Right forelimb (tissue), 1 donor: ENCODE data around the gene BRI3.
"Not testable (repeated sequence)": the region's sequence is repeated elsewhere in the genome, so short reads cannot be mapped to it uniquely, and the experiment has no call there.

Experiments used
- DNase-seq: peaks from one replicate; pipeline ENCODE4 v3.0.0-alpha.2; 2018

The BRI3 gene

DNA sequence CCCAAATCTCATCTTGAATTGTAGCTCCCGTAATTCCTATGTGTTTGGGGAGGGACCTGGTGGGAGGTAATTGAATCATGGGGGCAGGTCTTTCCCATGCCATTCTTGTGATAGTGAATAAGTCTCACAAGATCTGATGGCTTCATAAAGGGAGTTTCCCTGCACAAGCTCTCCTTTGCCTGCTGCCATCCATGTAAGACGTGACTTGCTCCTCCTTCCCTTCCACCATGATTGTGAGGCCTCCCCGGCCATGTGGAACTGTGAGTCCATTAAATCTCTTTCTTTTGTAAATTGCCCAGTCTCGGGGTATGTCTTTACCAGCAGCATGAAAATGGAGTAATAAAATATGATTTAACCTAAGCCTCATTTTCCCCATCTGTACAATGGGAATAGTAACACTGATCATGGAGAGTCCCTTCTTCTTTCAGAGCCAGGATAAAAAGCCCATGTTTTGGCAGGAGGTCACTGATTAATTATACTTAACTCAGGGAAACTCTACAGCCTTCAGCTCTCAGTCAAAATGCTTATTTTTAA, 34.6 kb downstream of the BRI3 start:
- DNase-seq, result not testable (repeated sequence)

- no peak for DNase-seq
Measured at GRCh38 chr7:98317366-98318040, 36.0 kb downstream of the BRI3 start.

GRCh38 chr7:98319176-98319575, 37.7 kb downstream of the BRI3 start:
- no peak for DNase-seq

DNA sequence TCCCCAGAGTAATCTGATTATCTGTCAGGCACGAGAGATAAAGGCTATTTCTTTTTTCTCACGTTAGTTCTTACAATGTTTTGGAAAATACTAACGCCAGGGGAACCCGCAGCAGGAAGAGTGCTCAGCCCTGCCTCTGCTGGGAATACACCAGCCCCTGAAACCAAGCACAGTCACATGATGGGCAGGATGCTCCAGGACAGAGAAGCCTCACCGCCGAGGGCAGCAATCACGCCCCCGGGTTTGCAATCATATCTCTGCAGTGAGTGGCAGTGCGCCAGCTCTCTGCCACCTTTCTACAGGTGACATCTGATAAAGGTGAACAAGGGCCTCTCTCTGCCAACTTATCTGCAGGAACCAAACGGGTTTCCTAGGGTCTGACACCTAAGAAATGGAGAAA, 39.8 kb downstream of the BRI3 start:
- no peak for DNase-seq

GRCh38 chr7:98322331-98323270, 41.1 kb downstream of the BRI3 start:
- DNase-seq, result no peak

DNA sequence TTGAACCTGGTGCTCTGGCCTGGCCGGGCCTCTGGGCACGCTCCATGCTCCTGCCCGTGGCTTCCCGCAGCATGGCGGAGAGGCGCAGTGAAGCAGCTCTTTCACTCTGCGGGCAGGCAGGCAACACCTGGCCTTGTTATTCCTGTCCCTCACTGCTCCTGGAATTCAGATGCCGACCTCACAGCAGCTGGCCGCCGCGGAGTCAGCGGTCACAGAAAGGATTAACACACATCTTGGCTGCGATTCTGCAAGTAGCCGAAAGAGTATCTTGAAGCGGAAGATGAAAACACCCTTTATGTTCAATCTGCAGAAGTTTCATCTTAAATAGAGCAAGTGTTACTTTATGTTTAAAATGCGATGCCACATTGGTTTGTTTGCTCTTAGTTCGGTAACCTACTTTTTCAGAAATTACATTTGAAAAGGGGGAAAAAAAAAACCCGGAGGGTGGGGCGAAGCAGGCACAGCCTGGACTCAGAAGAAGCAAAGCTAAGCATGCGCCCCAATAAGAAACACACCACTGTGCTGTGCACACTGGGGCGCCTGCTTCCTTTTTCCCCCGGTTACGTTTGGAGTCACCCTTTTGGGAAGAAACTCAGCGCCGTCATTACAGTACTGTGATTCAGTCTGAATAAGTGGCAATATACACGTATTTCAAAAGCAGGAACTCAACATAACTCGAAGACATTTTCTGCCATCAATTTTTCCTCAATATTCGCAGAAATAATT, 42.3 kb downstream of the BRI3 start:
- DNase-seq, result peak; percentile 56

DNA sequence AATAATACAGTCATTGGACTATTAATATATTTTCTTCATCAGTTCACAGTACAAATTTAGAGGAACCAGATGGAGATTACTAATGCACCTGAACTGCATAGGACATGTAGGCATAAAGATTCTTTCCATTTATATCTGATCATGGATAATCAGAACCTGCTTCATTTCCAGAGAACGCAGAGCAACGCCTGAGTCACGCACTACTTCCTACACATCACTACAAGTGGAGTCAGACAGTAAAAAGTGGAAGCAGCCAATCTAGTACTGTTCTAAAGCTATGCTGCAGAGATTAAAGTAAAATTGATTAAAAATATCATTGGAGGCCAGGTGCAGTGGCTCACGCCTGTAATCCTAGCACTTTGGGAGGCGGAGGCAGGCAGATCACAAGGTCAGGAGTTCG, 43.3 kb downstream of the BRI3 start:
- no peak for DNase-seq

- no peak for DNase-seq
Measured at GRCh38 chr7:98329100-98329790, 47.8 kb downstream of the BRI3 start.

GRCh38 chr7:98329791-98330373, 48.4 kb downstream of the BRI3 start:
- no peak for DNase-seq

GRCh38 chr7:98330926-98331529, 49.5 kb downstream of the BRI3 start:
- no peak for DNase-seq

GRCh38 chr7:98334081-98334480, 52.6 kb downstream of the BRI3 start:
- DNase-seq, result no peak

- no peak for DNase-seq
Measured at GRCh38 chr7:98335411-98335977, 54.0 kb downstream of the BRI3 start.

DNA sequence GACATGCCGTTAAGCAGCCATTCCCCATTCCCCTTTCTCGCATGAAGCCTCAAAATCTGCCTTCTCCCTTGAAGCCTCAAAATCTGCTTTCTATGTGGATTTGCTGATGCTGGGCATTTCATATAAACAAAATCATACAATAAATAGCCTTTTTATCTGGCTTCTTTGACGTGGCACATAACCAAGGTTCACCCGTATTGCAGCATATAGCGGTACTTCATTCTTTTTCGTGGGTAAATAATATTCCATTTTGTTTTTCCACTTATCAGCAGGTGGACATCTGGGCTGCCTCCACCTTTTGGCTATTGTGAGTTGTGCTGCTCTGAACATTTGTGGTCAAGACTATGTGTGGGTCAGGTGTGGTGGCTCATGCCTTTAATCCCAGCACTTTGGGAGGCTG, 57.0 kb downstream of the BRI3 start:
- DNase-seq, result no peak

- no peak for DNase-seq
Measured at GRCh38 chr7:98339043-98339442, 57.6 kb downstream of the BRI3 start.

DNA sequence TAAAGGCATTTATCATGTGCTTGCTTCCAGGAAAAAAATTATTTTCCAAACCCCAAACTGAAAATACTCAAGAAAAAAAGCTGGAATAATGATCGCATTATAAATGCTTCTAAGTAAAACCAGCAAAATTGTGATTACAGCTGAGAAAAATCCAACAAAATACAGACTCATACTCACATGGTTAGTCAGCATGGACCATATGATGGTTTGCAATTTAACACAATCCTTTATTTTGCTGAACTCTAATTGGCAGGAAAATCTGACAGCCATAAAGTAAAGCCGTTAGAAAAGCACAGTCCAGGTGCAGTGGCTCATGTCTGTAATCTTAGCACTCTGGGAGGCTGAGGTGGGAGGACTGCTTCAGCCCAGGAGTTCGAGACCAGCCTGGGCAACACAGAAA, 59.6 kb downstream of the BRI3 start:
- no peak for DNase-seq
